Measurements from ENCODE around the gene FRRS1.
"Not testable (repeated sequence)": the region's sequence is repeated elsewhere in the genome, so short reads cannot be mapped to it uniquely, and the experiment has no call there.

Gene FRRS1

GRCh38 chr1:99801584-99801983 lies 35.1 kb upstream of the FRRS1 start:
- TF ChIP-seq CTCF (conservative IDR thresholded peaks at IDR 0.05) (no peak), ZFX (IDR thresholded peaks at IDR 0.05) (no peak)
- H3K27ac ChIP-seq, result no peak overlapping the region

GRCh38 chr1:99793861-99794260 lies 27.4 kb upstream of the FRRS1 start:
- H3K27ac ChIP-seq, result not testable (repeated sequence)

GRCh38 chr1:99789715-99790114 lies 23.3 kb upstream of the FRRS1 start:
- TF ChIP-seq CTCF (conservative IDR thresholded peaks at IDR 0.05) (no peak), ZFX (IDR thresholded peaks at IDR 0.05) (no peak)
- no peak overlapping the region for H3K27ac ChIP-seq

- TF ChIP-seq ZFX (IDR thresholded peaks at IDR 0.05) (no peak), CTCF (conservative IDR thresholded peaks at IDR 0.05) (no peak)
- no peak overlapping the region for H3K27ac ChIP-seq
These were observed 22.5 kb upstream of the FRRS1 start for GRCh38 chr1:99788896-99789295.

- H3K27ac ChIP-seq, result no peak overlapping the region
- TF ChIP-seq CTCF (conservative IDR thresholded peaks at IDR 0.05) (no peak), ZFX (IDR thresholded peaks at IDR 0.05) (no peak)
These were observed 20.5 kb upstream of the FRRS1 start for GRCh38 chr1:99786751-99787501.

- no peak for TF ChIP-seq ZFX (IDR thresholded peaks at IDR 0.05)
- no peak for TF ChIP-seq CTCF (conservative IDR thresholded peaks at IDR 0.05)
- no peak overlapping the region for H3K27ac ChIP-seq
These were observed 18.4 kb upstream of the FRRS1 start for GRCh38 chr1:99784809-99785255.

- no peak overlapping the region for H3K27ac ChIP-seq
- TF ChIP-seq ZFX (IDR thresholded peaks at IDR 0.05) (no peak), CTCF (conservative IDR thresholded peaks at IDR 0.05) (no peak)
These were observed 17.7 kb upstream of the FRRS1 start for GRCh38 chr1:99784143-99784542.

- no peak overlapping the region for H3K27ac ChIP-seq
These were observed 16.5 kb upstream of the FRRS1 start for GRCh38 chr1:99782920-99783319.

More at GRCh38 chr1:99782920-99783319, 16.5 kb upstream of the FRRS1 start:
- TF ChIP-seq ZFX (IDR thresholded peaks at IDR 0.05) (no peak), CTCF (conservative IDR thresholded peaks at IDR 0.05) (no peak)

Measured in C4-2B (cell line).